Neutrophil (primary cell): ENCODE data around the gene FABP6.

Experiments
- H3K27ac ChIP-seq: fragments of 200-600 bp; sonication (generic); 2 replicates; pipeline ENCODE4 v1.5.1; 2016; ENCODE audit warnings: mild to moderate bottlenecking, moderate library complexity
- H3K27me3 ChIP-seq: fragments of 200-600 bp; sonication (generic); 2 replicates; pipeline ENCODE4 v1.6.0; 2016; ENCODE audit warnings: mild to moderate bottlenecking
- H3K36me3 ChIP-seq: fragments of 200-600 bp; sonication (generic); 2 replicates; pipeline ENCODE4 v1.5.1; 2017
- H3K4me1 ChIP-seq, 2 experiments: fragments of 200-600 bp in 1 of 2; sonication (generic) in 1 of 2; 1 replicate in 1 of 2; 2 replicates in 1 of 2; pipeline versions ENCODE4 v1.5.1 to v1.6.1; 2013 to 2016; ENCODE audit warnings: low read depth in 1 of 2, low read length in 1 of 2, mild to moderate bottlenecking in 1 of 2, moderate library complexity in 1 of 2; ENCODE audit not compliant: control insufficient read depth in 1 of 2, insufficient read depth in 1 of 2
- H3K4me3 ChIP-seq, 2 experiments: fragments of 200-600 bp in 1 of 2; sonication (generic) in 1 of 2; 1 replicate in 1 of 2; 2 replicates in 1 of 2; pipeline ENCODE4 v1.5.1; 2013 to 2016; ENCODE audit warnings: low read depth in 1 of 2, low read length in 1 of 2, mild to moderate bottlenecking in 1 of 2, moderate library complexity in 1 of 2
- H3K9me3 ChIP-seq: fragments of 200-600 bp; sonication (generic); 2 replicates; pipeline ENCODE4 v1.5.1; 2016
- TF ChIP-seq, protein P1 (sequence below): fragments of 200-600 bp; sonication (generic); IDR thresholded peaks from 2 replicates; pipeline ENCODE4 v1.5.1; 2016; ENCODE audit warnings: antibody characterized with exemption

FABP6 gene

DNA sequence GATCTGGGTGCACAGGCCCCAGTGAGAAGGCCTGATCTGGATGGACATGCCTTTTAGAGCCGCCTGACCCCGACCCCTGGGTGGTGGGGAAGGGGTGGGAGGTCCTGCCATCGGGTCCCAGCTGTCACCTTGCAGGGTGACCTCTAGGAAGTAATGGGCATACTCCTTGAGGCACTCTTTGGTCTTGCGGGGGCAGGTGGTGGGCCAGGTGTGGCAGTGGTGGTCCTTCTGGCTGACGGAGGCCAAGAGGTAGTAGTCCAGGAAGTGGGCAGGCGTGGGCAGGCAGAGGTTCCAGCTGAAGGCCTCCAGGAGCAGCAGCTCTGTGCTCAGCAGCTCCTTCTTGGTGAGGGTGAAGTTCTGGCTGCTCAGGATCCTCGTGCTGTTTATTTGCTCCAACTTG, 30.0 kb downstream of the FABP6 start:
- peaks cover 3 to 7% of the 10 kb centered on the region in 2 experiments for H3K4me1 ChIP-seq
- H3K4me3 ChIP-seq, result no peak overlapping the region
- no peak overlapping the region for H3K27ac ChIP-seq
- H3K9me3 ChIP-seq, result no peaks in the 10 kb centered on the region
- H3K36me3 ChIP-seq, result peaks cover 26% of the 10 kb centered on the region
- H3K27me3 ChIP-seq, result peaks cover 30% of the 10 kb centered on the region
- TF ChIP-seq, protein P1, sequence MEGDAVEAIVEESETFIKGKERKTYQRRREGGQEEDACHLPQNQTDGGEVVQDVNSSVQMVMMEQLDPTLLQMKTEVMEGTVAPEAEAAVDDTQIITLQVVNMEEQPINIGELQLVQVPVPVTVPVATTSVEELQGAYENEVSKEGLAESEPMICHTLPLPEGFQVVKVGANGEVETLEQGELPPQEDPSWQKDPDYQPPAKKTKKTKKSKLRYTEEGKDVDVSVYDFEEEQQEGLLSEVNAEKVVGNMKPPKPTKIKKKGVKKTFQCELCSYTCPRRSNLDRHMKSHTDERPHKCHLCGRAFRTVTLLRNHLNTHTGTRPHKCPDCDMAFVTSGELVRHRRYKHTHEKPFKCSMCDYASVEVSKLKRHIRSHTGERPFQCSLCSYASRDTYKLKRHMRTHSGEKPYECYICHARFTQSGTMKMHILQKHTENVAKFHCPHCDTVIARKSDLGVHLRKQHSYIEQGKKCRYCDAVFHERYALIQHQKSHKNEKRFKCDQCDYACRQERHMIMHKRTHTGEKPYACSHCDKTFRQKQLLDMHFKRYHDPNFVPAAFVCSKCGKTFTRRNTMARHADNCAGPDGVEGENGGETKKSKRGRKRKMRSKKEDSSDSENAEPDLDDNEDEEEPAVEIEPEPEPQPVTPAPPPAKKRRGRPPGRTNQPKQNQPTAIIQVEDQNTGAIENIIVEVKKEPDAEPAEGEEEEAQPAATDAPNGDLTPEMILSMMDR, result no peak

DNA sequence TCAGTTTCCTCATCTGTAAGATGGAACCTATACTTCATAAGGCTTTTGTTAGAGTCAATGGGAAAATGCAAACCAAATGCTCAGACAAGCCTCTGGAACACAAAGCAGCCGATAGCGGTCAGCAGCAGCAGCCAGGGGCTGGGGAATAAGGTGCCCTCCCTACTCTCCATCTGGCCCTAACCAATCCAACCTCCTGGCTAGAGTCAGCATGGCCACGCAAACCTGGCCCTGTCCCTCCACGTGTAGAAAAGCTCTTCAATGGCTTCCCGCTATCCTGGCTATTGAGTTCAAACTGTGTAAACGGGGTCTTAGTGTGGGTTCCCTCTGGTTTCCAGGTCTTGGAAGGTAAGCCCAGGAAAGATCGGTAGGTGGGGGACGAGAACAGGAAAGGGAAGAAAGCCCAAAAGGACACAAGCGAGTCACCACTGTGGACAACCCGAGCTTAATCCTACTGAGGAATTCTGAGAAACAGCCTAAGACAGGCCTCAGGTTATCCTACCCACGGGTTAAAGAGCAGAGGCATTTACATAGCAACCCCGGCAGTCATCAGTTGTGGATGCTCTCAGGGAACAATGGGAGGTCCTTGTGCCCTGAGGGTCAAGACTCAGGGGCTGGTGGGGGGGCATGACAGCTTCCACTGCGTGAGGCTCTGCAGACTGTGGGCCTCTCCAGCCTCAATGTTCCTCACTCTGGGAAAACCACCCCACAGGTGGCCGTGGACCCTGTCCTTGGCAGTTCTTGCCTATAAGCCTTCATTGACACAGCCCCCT, 30.9 kb downstream of the FABP6 start:
- H3K27ac ChIP-seq, result no peak overlapping the region
- peaks cover 30% of the 10 kb centered on the region for H3K27me3 ChIP-seq
- peaks cover 3 to 7% of the 10 kb centered on the region in 2 experiments for H3K4me1 ChIP-seq
- TF ChIP-seq, protein P1, result no peak
- H3K9me3 ChIP-seq, result no peaks in the 10 kb centered on the region
- H3K4me3 ChIP-seq, result no peak overlapping the region
- peaks cover 18% of the 10 kb centered on the region for H3K36me3 ChIP-seq

DNA sequence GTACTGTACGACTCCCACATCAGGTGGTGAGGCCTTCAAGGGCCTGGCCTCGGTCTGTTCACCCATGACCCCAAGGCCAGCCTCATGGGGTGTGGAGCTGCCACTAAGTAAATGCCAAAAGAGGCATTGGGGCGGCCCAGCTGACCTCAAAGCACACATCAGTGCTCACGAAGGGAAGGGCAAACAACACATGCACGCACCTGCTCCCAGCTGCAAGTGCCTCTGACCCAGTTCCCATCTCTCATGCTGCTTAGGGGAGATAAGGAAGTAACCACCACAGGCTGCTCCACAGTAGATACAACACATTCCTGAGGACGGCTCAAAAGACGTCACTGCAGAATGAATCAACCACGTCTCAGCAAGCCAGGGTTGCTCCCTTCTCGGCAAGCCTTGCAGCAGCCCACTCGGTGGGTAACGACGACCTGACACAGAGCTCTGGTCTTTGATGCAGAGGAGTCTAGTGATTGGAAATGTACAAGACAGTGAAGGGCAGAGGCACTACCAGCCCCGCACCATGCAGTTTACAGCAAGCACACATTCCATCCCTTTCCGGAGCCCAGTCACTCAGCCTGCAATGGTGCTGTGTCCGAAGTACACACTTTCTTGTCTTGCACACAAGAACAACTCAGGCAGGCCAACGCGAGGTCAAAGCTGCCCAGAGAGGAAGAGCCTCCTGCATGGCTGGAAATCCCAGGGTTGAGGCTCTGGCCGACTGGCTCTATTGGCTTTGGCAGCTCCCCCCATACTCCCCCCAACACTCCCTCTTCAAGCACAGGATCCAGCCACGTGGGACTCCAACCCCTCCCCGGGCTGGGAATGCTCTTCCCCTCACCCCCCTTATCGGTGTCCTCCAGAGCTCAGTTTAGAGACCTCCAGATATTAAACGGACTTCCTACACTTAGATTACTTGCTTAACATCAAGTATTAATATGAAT, 31.8 kb downstream of the FABP6 start:
- TF ChIP-seq, protein P1, result no peak
- H3K4me3 ChIP-seq, result no peak overlapping the region

DNA sequence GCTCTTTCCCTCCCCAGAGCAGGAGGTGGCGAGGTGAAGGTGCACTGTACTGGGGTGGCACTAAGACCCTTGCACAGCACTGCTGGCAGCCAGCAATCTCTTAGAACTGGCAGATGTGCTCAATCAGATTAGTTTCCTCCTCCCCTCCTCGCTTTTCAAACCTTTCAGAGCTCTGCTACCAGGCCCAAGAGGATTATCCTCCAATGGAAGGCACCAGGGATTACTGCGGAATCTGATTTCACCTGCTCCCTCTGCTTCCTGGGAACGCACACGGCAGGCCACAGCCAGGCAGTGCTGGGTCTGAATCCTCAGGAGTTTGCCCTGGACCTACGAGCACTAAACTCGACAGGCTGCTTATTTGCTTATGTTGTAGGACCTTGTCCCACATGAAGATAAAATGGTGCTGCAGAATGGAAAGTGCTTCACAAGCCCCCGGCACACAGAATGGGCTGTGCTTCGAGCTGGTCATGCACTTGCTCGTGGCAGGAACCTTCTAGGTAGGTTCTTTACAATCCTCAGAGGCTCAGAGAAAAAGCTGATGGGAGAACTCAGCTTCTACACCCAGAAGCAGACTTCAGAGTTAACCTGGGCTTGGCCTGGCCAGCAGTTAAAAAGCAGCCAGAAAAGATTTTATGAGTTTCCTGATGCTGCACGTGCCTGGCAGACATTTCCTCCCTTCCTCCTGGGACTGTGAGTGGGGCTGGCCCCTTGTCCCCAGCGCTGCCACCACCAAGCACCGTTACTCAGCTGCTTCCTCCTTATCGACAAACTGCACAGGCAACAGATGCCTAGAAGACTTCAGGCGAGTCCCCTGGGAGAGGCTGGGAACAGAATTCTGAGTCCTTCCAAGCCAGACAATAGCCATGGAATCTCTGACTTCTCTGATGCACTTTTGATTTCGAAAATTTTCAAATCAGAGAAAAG, 33.1 kb downstream of the FABP6 start:
- peaks cover 30% of the 10 kb centered on the region for H3K27me3 ChIP-seq
- no peak overlapping the region for H3K4me3 ChIP-seq
- TF ChIP-seq, protein P1, result no peak
- peaks cover 9% of the 10 kb centered on the region for H3K36me3 ChIP-seq
- no peaks in the 10 kb centered on the region for H3K9me3 ChIP-seq
- peaks cover 14 to 16% of the 10 kb centered on the region in 2 experiments for H3K4me1 ChIP-seq
- no peak overlapping the region for H3K27ac ChIP-seq

More for the DNA sequence above, 31.8 kb downstream of the FABP6 start:
- H3K27ac ChIP-seq, result peak overlapping the region; percentile 25
- no peaks in the 10 kb centered on the region for H3K9me3 ChIP-seq
- H3K4me1 ChIP-seq, result peaks cover 6 to 7% of the 10 kb centered on the region in 2 experiments
- peaks cover 30% of the 10 kb centered on the region for H3K27me3 ChIP-seq
- H3K36me3 ChIP-seq, result peaks cover 9% of the 10 kb centered on the region

DNA sequence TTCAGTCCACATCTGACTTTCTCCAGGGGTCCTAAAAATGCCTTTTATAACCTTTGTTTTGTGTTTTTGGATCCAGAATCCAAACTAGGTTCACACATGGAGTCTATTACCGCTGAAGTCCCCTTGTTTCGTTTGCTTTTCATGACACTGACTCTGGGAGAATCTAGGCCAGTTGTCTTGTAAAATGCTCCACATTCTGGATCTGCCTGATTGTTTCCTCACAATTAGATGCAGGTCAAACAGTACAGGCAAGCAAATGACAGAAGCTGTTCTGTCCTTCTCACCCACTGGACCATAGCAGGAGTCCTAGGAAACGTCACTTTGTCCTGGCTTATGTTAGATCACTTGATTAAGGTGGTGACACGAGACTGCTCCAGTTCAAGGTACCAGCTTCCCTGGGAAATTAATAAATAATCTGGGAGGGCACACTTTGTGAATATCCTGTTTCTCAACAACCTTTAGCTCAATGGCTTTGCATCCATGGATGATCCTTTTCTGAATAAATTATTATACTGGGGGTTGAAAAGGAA, 34.1 kb downstream of the FABP6 start:
- no peak overlapping the region for H3K4me3 ChIP-seq
- H3K4me1 ChIP-seq, result peaks cover 24 to 26% of the 10 kb centered on the region in 2 experiments
- TF ChIP-seq, protein P1, result no peak
- H3K27me3 ChIP-seq, result peaks cover 30% of the 10 kb centered on the region
- no peaks in the 10 kb centered on the region for H3K9me3 ChIP-seq
- H3K36me3 ChIP-seq, result peaks cover 9% of the 10 kb centered on the region
- no peak overlapping the region for H3K27ac ChIP-seq
